GM21423 (cell line): Measurements from ENCODE around the gene NFE2.
"Not testable (repeated sequence)": the region's sequence is repeated elsewhere in the genome, so short reads cannot be mapped to it uniquely, and the experiment has no call there.

Source experiments
- ATAC-seq: cut with Tn5 transposase; IDR thresholded peaks from one replicate; pipeline ENCODE4 v1.9.1; 2021; ENCODE audit warnings: mild to moderate bottlenecking, moderate library complexity; ENCODE audit not compliant: unreplicated experiment

Gene NFE2

DNA sequence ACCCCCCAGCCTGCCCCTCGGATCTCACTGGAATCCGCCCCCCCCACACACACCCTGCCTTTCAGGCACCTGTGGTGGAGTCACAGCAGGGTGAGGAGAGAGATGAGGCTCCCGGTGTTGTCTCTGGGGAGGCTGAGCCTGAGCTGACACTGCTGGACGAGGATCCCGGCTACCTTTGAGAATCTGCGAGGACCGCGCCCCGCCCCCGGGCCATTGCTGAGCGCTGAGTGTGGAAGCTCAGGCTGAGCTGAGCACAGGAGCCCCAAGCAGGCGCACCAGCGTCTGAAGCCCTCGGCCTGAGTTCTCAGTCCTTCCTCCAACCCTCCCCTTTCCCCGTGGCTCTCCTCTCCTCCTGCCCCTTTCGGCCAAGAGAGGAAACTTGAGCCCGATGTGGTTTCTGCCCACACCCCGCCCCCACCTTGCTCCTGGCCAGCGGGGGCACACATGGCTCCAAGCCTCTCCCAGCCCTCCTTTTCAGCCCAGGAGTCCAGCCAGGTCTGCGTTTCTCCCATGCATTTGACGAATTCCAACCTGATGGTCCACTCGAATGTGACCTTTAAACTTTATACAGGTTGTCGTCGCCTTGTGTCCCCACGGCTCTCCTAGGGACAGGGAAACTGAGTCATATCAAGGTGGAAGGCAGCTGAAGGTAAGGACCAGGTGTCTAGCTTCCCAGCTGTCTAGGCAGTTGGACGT lies at the start of gene NFE2:
Gene NFE2, minus strand, starts transcription at position 284 of the 696 bp plus-strand sequence. CDS start 5,767 bp downstream, outside the sequence.
- ATAC-seq, result no peak

GRCh38 chr12:54349679-54350078 lies 48.9 kb upstream of the NFE2 start:
- ATAC-seq, result no peak

- no peak for ATAC-seq
Measured at GRCh38 chr12:54349036-54349435, 48.2 kb upstream of the NFE2 start.

- ATAC-seq, result no peak
Measured at GRCh38 chr12:54341378-54342300, 40.8 kb upstream of the NFE2 start.

DNA sequence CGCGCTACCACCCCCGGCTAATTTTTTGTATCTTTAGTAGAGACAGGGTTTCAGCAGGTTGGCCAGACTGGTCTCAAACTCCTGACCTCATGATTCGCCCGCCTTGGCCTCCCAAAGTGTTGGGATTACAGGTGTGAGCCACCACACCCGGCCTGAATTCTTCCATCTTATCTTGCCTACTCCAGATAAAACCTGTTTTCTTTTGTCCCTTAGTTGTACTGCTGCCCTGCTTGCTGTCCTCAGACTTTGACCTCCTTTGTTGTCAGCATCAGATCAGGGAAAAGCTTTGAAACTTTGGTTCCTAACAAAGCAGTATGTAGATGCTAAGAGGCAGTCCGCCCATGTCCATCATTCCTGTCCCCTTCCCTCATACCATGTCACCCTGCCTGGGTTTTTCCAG lies 40.0 kb upstream of the NFE2 start:
- ATAC-seq, result no peak

DNA sequence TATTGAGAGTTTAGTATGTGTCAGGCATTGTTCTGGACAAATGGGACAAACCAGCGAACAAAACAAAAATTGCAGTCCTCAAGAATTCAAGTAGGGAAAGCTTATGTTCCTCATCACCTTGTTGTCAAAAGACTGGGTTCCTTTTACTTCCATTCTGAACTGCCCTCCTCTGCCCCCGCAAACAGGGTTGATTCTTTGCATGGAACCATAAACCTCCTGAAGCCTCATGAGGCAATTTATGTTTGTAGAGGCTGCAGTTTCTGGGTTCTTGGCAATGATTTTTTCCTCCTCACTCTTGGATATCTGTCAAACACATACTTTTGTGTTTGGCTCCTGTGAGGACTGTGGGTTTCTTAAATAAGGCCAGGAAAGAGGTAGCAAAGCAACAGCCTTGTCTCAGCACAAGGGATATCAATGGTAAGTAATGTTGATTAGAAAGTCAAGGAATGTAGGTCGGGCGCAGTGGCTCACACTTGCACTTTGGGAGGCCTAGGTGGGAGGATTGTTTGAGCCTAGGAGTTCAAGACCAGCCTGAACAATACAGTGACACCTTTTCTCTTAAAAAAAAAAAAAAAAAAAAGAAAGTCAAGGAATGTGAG lies 38.0 kb upstream of the NFE2 start:
- ATAC-seq, result no peak

GRCh38 chr12:54337854-54338650 lies 37.2 kb upstream of the NFE2 start:
- ATAC-seq, result no peak

DNA sequence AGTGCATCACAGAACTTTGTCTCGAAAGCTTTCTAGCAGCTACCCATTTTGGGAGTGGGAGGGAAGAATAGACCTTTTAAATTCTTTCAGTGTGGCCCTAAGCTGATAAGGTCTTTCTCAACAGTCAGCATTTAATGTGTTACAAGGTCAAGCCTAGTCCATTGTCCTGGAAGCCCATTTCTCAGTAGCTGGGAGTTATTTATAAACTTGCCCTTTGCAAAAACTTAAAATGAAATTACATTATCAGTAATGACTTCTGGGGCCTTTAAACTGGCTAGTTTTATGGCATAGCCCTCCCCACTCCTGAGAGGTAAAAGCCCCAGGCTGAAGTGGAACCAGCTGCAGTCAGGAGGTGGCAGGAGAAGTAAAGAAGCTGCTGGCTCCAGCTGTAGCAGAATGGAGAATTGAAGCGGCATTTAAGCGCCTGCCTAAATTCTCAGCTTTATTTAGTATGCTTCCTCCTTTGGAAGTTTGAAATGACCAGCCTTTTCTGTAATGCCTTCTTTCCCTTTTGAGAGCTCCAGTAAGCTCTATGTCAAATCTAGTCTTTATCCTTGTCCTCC lies 36.5 kb upstream of the NFE2 start:
- no peak for ATAC-seq

GRCh38 chr12:54333420-54334034 lies 32.7 kb upstream of the NFE2 start:
- no peak for ATAC-seq

DNA sequence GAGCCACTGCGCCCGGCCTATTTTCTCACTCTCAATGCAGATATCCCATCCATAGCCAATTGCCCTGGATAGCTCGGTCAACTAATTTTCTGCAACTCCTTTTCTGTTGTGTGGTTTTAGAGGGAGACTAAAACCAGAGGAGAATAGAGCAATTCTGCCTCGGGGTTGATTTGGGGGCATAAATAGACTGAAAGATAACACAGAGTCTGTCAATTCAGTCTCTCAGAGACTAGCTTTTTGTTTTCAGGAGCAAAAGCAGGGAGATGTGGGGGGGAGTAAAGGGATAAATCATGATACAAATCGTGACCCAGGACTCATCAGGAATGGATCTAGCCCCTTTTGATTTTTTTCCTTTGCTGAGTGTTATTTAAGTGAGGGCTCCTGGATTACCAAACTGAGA lies 30.6 kb upstream of the NFE2 start:
- ATAC-seq, result no peak

DNA sequence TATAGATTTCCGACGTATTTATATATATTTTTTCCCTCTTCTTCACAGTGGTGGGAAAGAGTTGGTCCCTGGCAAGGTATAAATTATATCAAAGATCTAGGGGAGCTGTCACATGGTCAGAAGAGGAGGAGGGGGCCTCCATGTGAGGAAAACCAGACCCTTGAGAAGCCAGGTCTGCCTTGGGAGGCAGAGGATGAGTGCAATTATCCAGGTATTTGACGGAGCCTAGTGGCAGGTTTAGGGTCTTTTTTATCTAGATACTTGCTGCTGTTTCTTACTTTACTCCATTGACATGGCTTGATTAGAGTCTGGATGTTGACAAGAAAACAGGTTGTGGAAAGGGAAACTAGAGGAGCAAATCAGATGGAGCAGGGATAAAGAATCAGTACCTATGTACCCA lies 29.6 kb upstream of the NFE2 start:
- ATAC-seq, result no peak

DNA sequence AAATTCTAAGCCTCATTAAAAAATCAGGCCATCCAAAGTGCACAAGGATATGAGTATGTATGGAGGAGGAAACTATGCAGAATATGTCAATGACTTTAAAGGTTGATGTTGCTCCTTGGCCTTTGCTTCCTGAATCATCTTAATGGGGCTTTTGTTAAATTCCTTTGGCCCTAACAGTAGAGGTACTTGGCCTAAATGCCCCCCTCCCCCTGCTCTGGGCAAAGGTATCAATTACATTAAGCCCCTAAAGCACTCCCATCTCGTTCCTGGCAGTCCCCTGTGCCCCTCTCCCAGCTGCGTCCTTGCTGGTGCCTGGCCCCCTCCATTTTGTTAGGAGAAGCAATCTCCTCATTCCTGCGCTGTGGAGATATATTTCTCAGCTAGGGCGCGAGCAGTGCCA lies 28.9 kb upstream of the NFE2 start:
- ATAC-seq, result no peak

DNA sequence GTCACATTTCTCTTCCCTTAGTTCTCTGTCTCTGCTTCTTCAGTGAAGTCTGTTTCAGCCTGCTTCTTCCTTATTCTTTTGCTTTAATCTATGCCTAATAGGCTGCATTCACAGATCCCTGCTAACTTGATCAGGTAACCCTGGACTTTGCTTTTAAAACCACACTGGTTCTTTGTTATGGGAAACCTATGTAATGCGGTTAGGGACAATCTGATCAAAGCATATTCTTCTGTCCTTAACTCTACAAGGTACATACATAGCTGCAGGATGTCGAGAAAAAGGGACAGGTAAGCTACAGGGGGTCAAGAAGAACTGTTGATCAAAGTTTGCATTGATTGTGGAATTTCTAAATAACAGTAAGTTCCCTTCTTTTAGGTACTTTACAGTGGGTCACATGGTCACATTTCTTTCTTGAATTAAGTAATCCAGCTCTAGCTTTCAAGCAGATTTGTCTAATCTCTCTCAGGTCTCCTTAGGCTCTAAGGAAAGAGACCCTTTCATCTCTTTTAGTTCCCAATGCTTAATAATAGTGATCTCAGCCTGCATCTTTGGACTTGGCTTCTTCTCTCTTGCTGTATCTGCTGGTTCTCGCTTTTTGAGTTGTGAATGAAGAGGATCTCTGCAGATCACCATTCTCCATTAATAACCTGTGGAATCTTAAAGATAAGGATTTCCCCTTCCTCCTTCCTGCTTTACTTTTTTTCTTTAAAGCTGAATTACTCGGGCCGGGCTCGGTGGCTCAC lies 28.0 kb upstream of the NFE2 start:
- no peak for ATAC-seq

- ATAC-seq, result not testable (repeated sequence)
Measured at GRCh38 chr12:54325442-54326109, 24.8 kb upstream of the NFE2 start.

GRCh38 chr12:54324617-54325441 lies 24.0 kb upstream of the NFE2 start, which contains the start of gene COPZ1:
Gene COPZ1 (plus strand): TSS chr12:54325131. CDS start chr12:54325164, 33 bp downstream.
- peak; percentile 98 for ATAC-seq

- ATAC-seq, result no peak
Measured at GRCh38 chr12:54321363-54321762, 20.5 kb upstream of the NFE2 start.

GRCh38 chr12:54312309-54312708 lies 11.5 kb upstream of the NFE2 start:
- not testable (repeated sequence) for ATAC-seq

DNA sequence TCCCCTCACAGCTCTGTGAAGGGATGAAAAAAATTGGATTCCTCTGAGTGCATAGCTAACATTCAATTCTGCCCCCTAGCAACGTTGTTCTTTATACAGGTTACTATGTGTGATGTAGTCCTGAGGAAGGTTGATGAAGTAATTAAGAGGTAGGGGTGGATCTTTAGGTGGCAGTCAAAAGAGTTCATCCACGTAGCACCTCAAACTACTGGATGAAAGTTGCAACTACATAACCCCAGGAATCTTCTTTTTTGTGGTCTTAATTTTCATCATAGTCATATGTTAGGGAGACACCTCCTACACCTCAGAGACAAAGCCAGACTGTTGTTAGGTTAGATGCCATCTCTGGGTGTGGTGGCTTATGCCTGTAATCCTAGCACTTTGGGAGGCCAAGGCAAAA lies 10.2 kb upstream of the NFE2 start:
- no peak for ATAC-seq
